Keratinocyte (primary cell): Measurements from ENCODE around the gene PRG2.

Source experiments
- EZH2 ChIP-seq: IDR thresholded peaks from one replicate; pipeline ENCODE4 v1.6.1; 2012; ENCODE audit warnings: inconsistent platforms, mild to moderate bottlenecking, low read length, moderate library complexity
- TF ChIP-seq, protein P1 (sequence below), 3 experiments: IDR thresholded peaks in 1 of 3; conservative IDR thresholded peaks in 1 of 3; optimal IDR thresholded peaks in 1 of 3; 2 replicates in 2 of 3; 3 replicates in 1 of 3; pipeline versions ENCODE3 to v1.5.1; 2011; ENCODE audit warnings: low read length in 3 of 3, mild to moderate bottlenecking in 3 of 3, moderate library complexity in 2 of 3, control low read depth in 1 of 3, inconsistent platforms in 1 of 3; ENCODE audit not compliant: insufficient read depth in 2 of 3; ENCODE audit errors: extremely low read depth in 1 of 3

DNA sequence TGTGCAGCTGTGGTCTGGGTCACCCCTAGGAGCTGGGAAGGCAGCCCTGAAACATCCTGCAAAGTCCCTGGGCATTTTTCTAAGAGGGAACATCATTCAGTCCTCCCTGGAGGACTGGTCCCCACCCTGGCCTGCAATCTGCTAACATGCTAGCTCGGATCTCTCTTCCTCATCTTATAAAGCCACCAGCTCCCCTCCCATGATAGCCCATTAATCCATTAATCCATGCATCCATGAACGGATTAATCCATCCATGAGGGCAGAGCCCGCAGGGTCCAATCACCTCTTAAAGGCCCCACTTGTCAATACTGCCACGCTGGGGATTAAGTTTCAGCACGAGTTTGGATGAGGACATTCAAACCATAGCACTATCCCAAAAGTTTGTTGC is 21.6 kb downstream of the PRG2 start:
- TF ChIP-seq, protein P1, sequence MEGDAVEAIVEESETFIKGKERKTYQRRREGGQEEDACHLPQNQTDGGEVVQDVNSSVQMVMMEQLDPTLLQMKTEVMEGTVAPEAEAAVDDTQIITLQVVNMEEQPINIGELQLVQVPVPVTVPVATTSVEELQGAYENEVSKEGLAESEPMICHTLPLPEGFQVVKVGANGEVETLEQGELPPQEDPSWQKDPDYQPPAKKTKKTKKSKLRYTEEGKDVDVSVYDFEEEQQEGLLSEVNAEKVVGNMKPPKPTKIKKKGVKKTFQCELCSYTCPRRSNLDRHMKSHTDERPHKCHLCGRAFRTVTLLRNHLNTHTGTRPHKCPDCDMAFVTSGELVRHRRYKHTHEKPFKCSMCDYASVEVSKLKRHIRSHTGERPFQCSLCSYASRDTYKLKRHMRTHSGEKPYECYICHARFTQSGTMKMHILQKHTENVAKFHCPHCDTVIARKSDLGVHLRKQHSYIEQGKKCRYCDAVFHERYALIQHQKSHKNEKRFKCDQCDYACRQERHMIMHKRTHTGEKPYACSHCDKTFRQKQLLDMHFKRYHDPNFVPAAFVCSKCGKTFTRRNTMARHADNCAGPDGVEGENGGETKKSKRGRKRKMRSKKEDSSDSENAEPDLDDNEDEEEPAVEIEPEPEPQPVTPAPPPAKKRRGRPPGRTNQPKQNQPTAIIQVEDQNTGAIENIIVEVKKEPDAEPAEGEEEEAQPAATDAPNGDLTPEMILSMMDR (optimal IDR thresholded peaks at IDR 0.05 in 1 of 3, IDR thresholded peaks at IDR 0.05 in 1 of 3, conservative IDR thresholded peaks at IDR 0.05 in 1 of 3; ENCODE audit: extremely low read depth in 1 of 3, insufficient read depth in 2 of 3, low read length in 3 of 3), result no peak
- TF ChIP-seq EZH2, result no peak
